Thyroid gland (tissue), 4 donors: Measurements from ENCODE around the gene NPPC. TPM values are rescaled to one million over a fixed set of nuclear protein-coding genes. Genes with fewer than 3 reads are reported as not detected.
"Not testable (repeated sequence)": the region's sequence is repeated elsewhere in the genome, so short reads cannot be mapped to it uniquely, and the experiment has no call there.

Experiments
- DNase-seq, 2 donors: peaks; one replicate each; pipeline ENCODE4 v3.0.0-alpha.2; 2019
- H3K27ac ChIP-seq, 3 donors: fragments of 200-600 bp; sonication (generic); 1 replicate in 2 of 3; 2 replicates in 1 of 3; pipeline ENCODE4 v1.5.1; 2016 to 2019; ENCODE audit warnings: mild to moderate bottlenecking in 1 of 3, moderate library complexity in 1 of 3
- H3K27me3 ChIP-seq: fragments of 200-600 bp; sonication (generic); one replicate; pipeline ENCODE4 v1.5.1; 2019
- H3K36me3 ChIP-seq, 2 donors: fragments of 200-600 bp; sonication (generic); one replicate each; pipeline ENCODE4 v1.5.1; 2016 to 2019
- H3K4me1 ChIP-seq, 2 donors: fragments of 200-600 bp; sonication (generic); one replicate each; pipeline ENCODE4 v1.5.1; 2017 to 2019
- H3K4me3 ChIP-seq, 3 donors: fragments of 200-600 bp; sonication (generic); replicated peaks in 1 of 3; 1 replicate in 2 of 3; 2 replicates in 1 of 3; pipeline ENCODE4 v1.5.1; 2016; ENCODE audit warnings: mild to moderate bottlenecking in 1 of 3
- H3K9me3 ChIP-seq: fragments of 200-600 bp; sonication (generic); one replicate; pipeline ENCODE4 v1.5.1; 2017
- CTCF ChIP-seq, 6 experiments: fragments of 200-600 bp in 3 of 6; fragments of 450-650 bp in 3 of 6; sonication (generic) in 3 of 6; IDR thresholded peaks; one replicate each; pipeline ENCODE4 v1.5.1; 2016 to 2019; ENCODE audit warnings: antibody characterized with exemption in 6 of 6, mild to moderate bottlenecking in 2 of 6, inconsistent platforms in 1 of 6, moderate library complexity in 1 of 6
- POLR2A ChIP-seq, 2 donors: fragments of 450-650 bp; IDR thresholded peaks; one replicate each; pipeline ENCODE4 v1.6.1; 2017; ENCODE audit warnings: antibody characterized with exemption in 2 of 2, mild to moderate bottlenecking in 2 of 2, moderate library complexity in 1 of 2
- WGBS, 2 donors: methylation state at CpG; one replicate each; pipeline ENCODE4 v1.1.5; 2017; 5-methylcytosine and 5-hydroxymethylcytosine counted together
- intact Hi-C: fragments of 100-400 bp; cut with DNase I; formaldehyde crosslinking; loops from one replicate; pipeline ENCODE4 v1.15.1; 2023
- total RNA-seq, 4 donors: library from RNA; depleted of rRNA; stranded (reverse); fragments of >200 nt; gene quantifications; one replicate each; pipeline ENCODE4 v1.2.3, GENCODE V29; 2016

NPPC gene
- total RNA-seq, 4 donors from 2014 or later, result not detected

GRCh38 chr2:231910771-231911170, 15.4 kb downstream of the NPPC start:
- DNase-seq, result no peak
- TF ChIP-seq POLR2A (IDR thresholded peaks at IDR 0.05) (no peak), CTCF (IDR thresholded peaks at IDR 0.05) (no peak)
- Histone ChIP-seq H3K9me3 (no peaks in the 10 kb centered on the region), H3K27ac (no peak overlapping the region), H3K27me3 (no peaks in the 10 kb centered on the region), H3K36me3 (no peaks in the 10 kb centered on the region), H3K4me3 (no peak overlapping the region), H3K4me1 (peaks cover 15 to 21% of the 10 kb centered on the region in 2 donors)
- intact Hi-C loops, result no loop called here
- 72% methylated on average over 5 of the region's 6 CpGs for WGBS, 2 donors

DNA sequence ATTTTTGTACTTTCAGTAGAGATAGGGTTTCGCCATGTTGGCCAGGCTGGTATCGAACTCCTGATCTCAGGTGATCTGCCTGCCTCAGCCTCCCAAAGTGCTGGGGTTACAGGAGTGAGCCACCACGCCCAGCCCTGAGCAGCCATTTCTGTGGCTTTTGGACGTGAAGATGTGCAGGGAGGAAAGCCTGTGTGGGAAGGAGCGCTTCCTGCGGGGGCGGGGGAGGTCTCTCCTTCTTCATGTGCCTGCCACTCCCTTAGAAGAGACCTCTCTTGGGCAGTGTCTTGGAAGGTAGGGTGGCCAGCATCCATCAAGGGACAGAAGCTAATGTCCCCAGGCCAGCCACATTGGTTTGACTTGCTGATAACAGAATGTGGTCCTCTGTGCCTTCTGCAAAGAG, 16.0 kb downstream of the NPPC start:
- intact Hi-C loops, H3K4me3 ChIP-seq, H3K27me3 ChIP-seq, H3K27ac ChIP-seq, H3K36me3 ChIP-seq, DNase-seq, H3K9me3 ChIP-seq: not testable (repeated sequence)
- 94% methylated on average over 7 of the region's 7 CpGs for WGBS, 2 donors
- H3K4me1 ChIP-seq, result peaks cover 21 to 25% of the 10 kb centered on the region in 2 donors

- H3K4me1 ChIP-seq, result peaks cover 25 to 26% of the 10 kb centered on the region in 2 donors
- no peak overlapping the region for H3K4me3 ChIP-seq
- H3K27me3 ChIP-seq, result no peaks in the 10 kb centered on the region
- no peak overlapping the region for H3K27ac ChIP-seq
- no peaks in the 10 kb centered on the region for H3K9me3 ChIP-seq
- 80 to 81% methylated on average over 5 of the region's 5 CpGs for WGBS, 2 donors
- no peak for DNase-seq
- no peak for TF ChIP-seq CTCF (IDR thresholded peaks at IDR 0.05)
- no peak for TF ChIP-seq POLR2A (IDR thresholded peaks at IDR 0.05)
- no peaks in the 10 kb centered on the region for H3K36me3 ChIP-seq
- intact Hi-C loops, result loop anchor here (5.0 kb wide), 1 partner anchor 533 kb away; no protein-coding TSS in a partner anchor
These were observed 16.6 kb downstream of the NPPC start for GRCh38 chr2:231909631-231910030.

- no peak for DNase-seq
- no peak overlapping the region for H3K4me3 ChIP-seq
- WGBS, 2 donors, result 92 to 94% methylated on average over 8 of the region's 8 CpGs
- intact Hi-C loops, result loop anchor here (5.0 kb wide), 1 partner anchor 534 kb away; no protein-coding TSS in a partner anchor
- no peak overlapping the region for H3K27ac ChIP-seq
- no peaks in the 10 kb centered on the region for H3K27me3 ChIP-seq
- no peaks in the 10 kb centered on the region for H3K9me3 ChIP-seq
- H3K36me3 ChIP-seq, result no peaks in the 10 kb centered on the region
- no peak for TF ChIP-seq CTCF (IDR thresholded peaks at IDR 0.05)
- no peak for TF ChIP-seq POLR2A (IDR thresholded peaks at IDR 0.05)
- H3K4me1 ChIP-seq, result peaks cover 20 to 23% of the 10 kb centered on the region in 2 donors
These were observed 17.6 kb downstream of the NPPC start for GRCh38 chr2:231908584-231908983.

DNA sequence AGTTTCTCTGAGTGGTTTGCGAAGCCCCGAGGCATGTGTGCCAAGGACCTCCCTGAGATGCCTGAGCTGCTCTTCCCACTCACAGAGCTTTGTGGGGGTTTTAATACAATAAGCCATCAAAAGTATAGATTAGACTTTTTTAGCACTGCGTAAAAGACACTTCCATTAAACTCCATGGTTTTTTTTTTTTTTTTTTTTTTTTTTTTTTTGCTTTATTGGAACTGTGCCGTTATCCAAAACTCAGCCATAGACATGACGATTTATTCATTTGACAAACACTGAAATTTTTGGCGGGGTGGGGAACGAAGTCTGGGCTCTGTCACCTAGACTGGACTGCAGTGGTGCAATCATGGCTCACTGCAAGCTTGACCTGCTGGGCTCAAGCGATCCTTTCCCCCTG, 18.4 kb downstream of the NPPC start:
- WGBS, 2 donors, result 89 to 90% methylated on average over 8 of the region's 8 CpGs
- TF ChIP-seq POLR2A (IDR thresholded peaks at IDR 0.05), result no peak
- TF ChIP-seq CTCF (IDR thresholded peaks at IDR 0.05), result no peak

More for the DNA sequence above, 18.4 kb downstream of the NPPC start:
- H3K36me3 ChIP-seq, result no peaks in the 10 kb centered on the region
- intact Hi-C loops, result loop anchor here (5.0 kb wide), 1 partner anchor 535 kb away; no protein-coding TSS in a partner anchor
- no peaks in the 10 kb centered on the region for H3K9me3 ChIP-seq
- H3K4me3 ChIP-seq, result no peak overlapping the region
- H3K4me1 ChIP-seq, result peaks cover 20 to 23% of the 10 kb centered on the region in 2 donors
- H3K27ac ChIP-seq, result no peak overlapping the region
- DNase-seq, result no peak
- no peaks in the 10 kb centered on the region for H3K27me3 ChIP-seq
